Activated naive CD4-positive, alpha-beta T cell treated with anti-CD3 and anti-CD28 coated beads, Interleukin-2, amount 50 U/mL, for 72 hours (primary cell): ENCODE data around the gene SOX30. TPM values are rescaled to one million over a fixed set of nuclear protein-coding genes. Genes with fewer than 3 reads are reported as not detected.

Experiments used
- ATAC-seq, 2 donors: fragments of 150-1000 bp; cut with Tn5 transposase; 2 replicates each; pipeline ENCODE4 v1.10.0; 2021; ENCODE audit warnings: mild to moderate bottlenecking in 2 of 2, moderate library complexity in 2 of 2
- DNase-seq, 2 donors: peaks; one replicate each; pipeline ENCODE4 v3.0.0; 2021 to 2022; ENCODE audit warnings: low spot score in 2 of 2
- H3K27ac Mint-ChIP-seq, 2 donors: one replicate each; pipeline ENCODE4 v1.8.0; 2022; ENCODE audit warnings: mild to moderate bottlenecking in 2 of 2, mixed read lengths in 2 of 2
- H3K36me3 Mint-ChIP-seq, 2 donors: one replicate each; pipeline ENCODE4 v1.8.0; 2022; ENCODE audit warnings: mixed read lengths in 2 of 2
- H3K9me3 Mint-ChIP-seq, 2 donors: one replicate each; pipeline ENCODE4 v1.8.0; 2022; ENCODE audit warnings: mixed read lengths in 2 of 2
- total RNA-seq, 2 donors: library from RNA; stranded (reverse); gene quantifications; one replicate each; pipeline ENCODE4 v1.2.3, GENCODE V29; 2022

SOX30 gene
- total RNA-seq, 2 donors from 2014 or later, result 0.14 TPM; not detected in 1

GRCh38 chr5:157624144-157624543 lies 28.1 kb downstream of the SOX30 start:
- ATAC-seq (no peak), DNase-seq (no peak)
- Mint-ChIP-seq H3K27ac (no peak overlapping the region), H3K9me3 (peaks cover 0 to 26% of the 10 kb centered on the region in 2 donors), H3K36me3 (peaks cover 0 to 9% of the 10 kb centered on the region in 2 donors)

DNA sequence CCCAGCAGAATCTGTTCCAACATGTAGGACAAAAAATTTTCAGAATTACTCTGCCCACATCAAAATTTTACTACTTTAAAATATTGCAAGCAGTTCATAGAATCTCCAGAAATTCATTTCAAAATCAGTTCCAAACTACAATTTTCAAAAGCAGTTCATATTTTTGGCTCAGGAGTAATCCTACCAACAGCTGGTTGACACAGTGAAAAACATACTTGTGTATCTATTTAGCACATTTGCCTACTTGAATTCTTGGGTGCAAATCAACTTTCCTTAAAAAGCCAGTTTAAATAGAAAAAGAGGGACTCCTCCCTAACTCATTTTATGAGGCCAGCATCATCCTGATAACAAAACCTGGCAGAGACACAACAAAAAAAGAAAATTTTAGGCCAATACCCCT lies 31.5 kb downstream of the SOX30 start:
- DNase-seq (no peak), ATAC-seq (no peak)
- peaks cover 0 to 9% of the 10 kb centered on the region in 2 donors for H3K36me3 Mint-ChIP-seq
- H3K27ac Mint-ChIP-seq, result no peak overlapping the region
- peaks cover 0 to 26% of the 10 kb centered on the region in 2 donors for H3K9me3 Mint-ChIP-seq

DNA sequence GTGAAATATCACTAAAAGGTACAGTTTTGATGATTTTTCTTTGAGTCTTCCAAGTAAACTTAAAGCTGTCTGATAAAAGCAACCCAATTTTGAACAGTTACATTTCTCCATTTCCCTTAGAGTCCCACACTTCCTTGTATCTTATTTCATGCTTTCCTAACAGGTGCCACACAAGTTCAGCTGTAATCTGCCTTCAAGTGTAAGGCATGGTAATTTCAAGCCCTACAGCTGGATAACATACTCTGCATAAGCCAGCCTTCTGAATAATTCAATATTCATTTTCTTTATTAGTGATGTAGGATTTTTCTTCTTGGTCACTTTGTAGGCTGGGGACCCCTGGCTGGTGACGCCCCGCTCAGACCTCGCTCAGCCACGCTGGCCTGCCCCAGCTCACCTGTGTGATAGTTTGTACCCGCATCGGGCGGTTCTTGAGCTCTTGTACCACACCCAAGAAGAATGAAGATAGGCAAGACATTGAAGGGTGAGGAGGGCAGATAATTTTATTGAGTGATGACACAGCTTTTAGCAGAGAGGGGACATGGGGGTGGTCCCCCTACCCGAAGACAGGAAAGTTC lies 34.0 kb downstream of the SOX30 start:
- H3K9me3 Mint-ChIP-seq, result peaks cover 0 to 20% of the 10 kb centered on the region in 2 donors
- no peak for DNase-seq
- H3K36me3 Mint-ChIP-seq, result peaks cover 0 to 20% of the 10 kb centered on the region in 2 donors
- no peak overlapping the region for H3K27ac Mint-ChIP-seq
- no peak for ATAC-seq

- ATAC-seq, result no peak
- no peak for DNase-seq
- Mint-ChIP-seq H3K36me3 (peaks cover 0 to 28% of the 10 kb centered on the region in 2 donors), H3K9me3 (peaks cover 0 to 7% of the 10 kb centered on the region in 2 donors), H3K27ac (no peak overlapping the region)
Measured at GRCh38 chr5:157616785-157617184, 35.5 kb downstream of the SOX30 start.

DNA sequence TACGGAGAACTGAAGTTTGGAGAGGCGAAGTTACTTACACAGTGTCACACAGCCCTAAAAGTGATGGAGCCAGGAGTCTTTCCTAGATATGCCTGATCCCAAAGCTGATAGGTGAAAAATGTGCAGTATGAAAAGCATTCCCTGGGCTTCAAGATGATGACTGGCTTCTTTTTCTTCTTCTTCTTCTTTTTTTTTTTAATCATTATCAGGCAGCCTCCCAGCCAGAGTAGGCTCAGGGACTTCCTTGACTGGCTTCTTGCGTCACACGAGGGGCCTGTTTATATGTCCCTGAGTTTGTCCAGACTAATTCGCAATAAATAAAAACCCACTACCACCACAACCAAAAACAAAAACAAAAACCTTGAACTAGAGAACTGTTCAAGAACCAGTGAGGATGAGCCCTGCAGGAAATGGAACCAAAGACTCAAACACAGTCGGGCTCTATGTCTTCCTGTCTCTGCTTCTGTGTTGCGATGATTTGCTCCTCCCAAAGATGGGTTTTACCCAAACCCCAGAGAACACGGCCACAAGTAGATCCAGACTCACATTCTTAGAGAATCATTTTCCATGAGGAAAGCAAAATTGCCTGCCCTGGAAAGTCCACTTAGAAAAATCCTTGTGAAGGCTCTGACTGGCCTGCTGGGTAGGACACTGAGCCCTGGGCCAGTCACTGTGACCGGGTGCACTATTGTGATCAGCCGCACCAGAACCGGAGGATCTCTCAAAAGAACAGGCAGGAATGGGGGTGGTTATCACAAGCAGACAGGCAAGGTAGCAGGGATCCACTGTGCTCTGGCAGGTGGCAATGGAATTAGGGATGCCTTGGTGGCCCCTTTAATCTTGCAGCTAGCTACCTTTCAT lies 38.6 kb downstream of the SOX30 start:
- no peaks in the 10 kb centered on the region for H3K9me3 Mint-ChIP-seq
- ATAC-seq, result peak in 1 of 2 donors; percentile 38
- no peak for DNase-seq
- H3K36me3 Mint-ChIP-seq, result peaks cover 0 to 26% of the 10 kb centered on the region in 2 donors
- H3K27ac Mint-ChIP-seq, result peak overlapping the region; percentile 18 to 46

DNA sequence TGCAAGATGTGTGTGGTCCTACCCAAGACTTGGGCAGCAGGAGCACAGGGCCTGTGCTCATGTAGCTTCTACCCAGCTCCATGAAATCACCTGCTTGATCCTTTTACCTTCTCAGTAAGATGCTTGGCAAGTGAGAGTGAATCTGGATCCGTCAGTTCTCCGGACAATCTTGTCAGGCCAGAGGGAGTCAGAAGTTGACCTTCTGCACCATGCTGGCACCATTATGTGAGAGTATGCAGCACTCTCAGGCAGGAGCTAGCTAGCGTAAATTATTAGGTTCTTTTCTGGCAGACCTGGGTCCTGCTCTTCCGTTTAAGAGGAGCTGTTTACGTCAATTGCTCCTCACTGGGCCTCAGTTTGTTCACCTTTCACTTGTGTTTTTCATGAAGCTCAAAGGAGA lies 39.7 kb downstream of the SOX30 start:
- no peak for DNase-seq
- Mint-ChIP-seq H3K36me3 (peaks cover 0 to 26% of the 10 kb centered on the region in 2 donors), H3K27ac (peak overlapping the region in 1 of 2 donors; percentile 46), H3K9me3 (no peaks in the 10 kb centered on the region)
- ATAC-seq, result no peak

GRCh38 chr5:157611571-157612476 lies 40.4 kb downstream of the SOX30 start:
- no peak for DNase-seq

DNA sequence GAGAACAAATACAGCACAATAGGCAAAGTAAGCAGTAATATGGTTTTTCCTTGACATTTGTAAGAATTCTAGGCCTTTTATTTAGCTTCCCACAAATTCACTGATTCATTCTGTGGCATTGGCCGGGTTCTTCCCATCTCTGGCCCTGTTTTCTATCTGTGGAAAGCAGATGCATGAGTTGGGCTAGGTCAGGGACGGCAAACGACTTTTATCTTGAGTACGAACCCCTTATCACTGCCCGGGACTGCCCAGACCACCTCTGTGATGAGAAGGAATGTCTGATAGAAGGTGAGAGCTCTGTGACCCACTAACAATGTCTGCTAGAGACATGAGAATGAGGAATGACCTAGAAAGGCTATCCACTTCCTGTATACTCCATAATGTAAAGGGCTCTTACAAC lies 41.2 kb downstream of the SOX30 start:
- H3K27ac Mint-ChIP-seq, result peak overlapping the region; percentile 9 to 36
- DNase-seq, result no peak
- ATAC-seq, result no peak

More at GRCh38 chr5:157611571-157612476, 40.4 kb downstream of the SOX30 start:
- ATAC-seq, result peak; percentile 13 to 16
- Mint-ChIP-seq H3K36me3 (peaks cover 0 to 26% of the 10 kb centered on the region in 2 donors), H3K27ac (peak overlapping the region in 1 of 2 donors; percentile 36), H3K9me3 (no peaks in the 10 kb centered on the region)

GRCh38 chr5:157608972-157609565 lies 43.2 kb downstream of the SOX30 start:
- H3K9me3 Mint-ChIP-seq, result no peaks in the 10 kb centered on the region
- peaks cover 0 to 22% of the 10 kb centered on the region in 2 donors for H3K36me3 Mint-ChIP-seq
- H3K27ac Mint-ChIP-seq, result no peak overlapping the region
- ATAC-seq (no peak), DNase-seq (no peak)

More for the DNA sequence above, 41.2 kb downstream of the SOX30 start:
- no peaks in the 10 kb centered on the region for H3K9me3 Mint-ChIP-seq
- H3K36me3 Mint-ChIP-seq, result peaks cover 0 to 26% of the 10 kb centered on the region in 2 donors

GRCh38 chr5:157607371-157608161 lies 44.7 kb downstream of the SOX30 start:
- peak; percentile 62 to 66 for ATAC-seq
- peak; percentile 56 to 75 for DNase-seq
- Mint-ChIP-seq H3K9me3 (no peaks in the 10 kb centered on the region), H3K36me3 (peaks cover 0 to 11% of the 10 kb centered on the region in 2 donors), H3K27ac (peak overlapping the region; percentile 66 to 89)

GRCh38 chr5:157606046-157606445 lies 46.2 kb downstream of the SOX30 start:
- Mint-ChIP-seq H3K9me3 (no peaks in the 10 kb centered on the region), H3K36me3 (peaks cover 0 to 7% of the 10 kb centered on the region in 2 donors), H3K27ac (peak overlapping the region in 1 of 2 donors; percentile 59)
- ATAC-seq, result no peak
- no peak for DNase-seq

DNA sequence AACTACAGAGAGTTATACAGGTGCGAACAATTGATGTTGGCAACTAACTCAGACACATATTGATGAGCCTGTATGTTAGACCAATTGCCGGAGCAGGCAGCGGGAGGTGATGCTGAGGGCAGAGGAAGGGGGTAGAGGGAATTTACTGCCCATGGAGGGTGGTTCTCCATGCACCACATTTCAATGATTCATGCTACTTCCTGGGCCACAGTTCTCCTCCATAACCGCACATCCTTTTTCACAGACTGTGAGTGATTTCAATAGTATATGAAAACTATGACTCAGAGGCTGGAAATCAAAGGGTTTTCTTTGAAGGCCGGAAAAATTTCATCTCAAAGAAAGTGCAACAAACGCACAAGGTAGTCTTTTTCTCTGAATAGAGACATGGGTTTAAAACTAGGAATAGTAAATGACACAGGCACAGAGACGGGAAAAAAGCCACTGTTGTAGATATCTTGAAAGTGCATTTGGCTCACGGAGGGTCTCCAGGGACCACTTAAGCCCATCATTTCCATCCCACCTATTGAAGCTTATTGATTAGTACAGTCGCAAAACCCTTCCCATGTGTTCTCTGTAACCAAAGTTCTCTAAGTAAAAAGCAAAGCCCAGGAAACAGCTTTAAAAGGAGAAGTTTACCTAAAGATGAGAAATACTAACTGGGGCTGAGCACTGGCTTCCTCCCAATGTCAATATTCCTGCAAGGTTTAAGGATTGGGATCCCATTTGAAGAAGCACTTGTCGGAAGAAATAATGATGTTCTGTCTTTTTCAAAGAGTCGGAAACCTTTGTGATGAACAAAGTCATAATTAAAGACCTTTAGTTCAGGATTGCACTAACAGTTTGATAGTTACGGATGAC lies 48.7 kb downstream of the SOX30 start:
- peaks cover 0 to 3% of the 10 kb centered on the region in 2 donors for H3K9me3 Mint-ChIP-seq
- peaks cover 0 to 13% of the 10 kb centered on the region in 2 donors for H3K36me3 Mint-ChIP-seq
- H3K27ac Mint-ChIP-seq, result peak overlapping the region; percentile 77 to 95
- ATAC-seq, result peak; percentile 68 to 71
- peak; percentile 59 to 74 for DNase-seq

DNA sequence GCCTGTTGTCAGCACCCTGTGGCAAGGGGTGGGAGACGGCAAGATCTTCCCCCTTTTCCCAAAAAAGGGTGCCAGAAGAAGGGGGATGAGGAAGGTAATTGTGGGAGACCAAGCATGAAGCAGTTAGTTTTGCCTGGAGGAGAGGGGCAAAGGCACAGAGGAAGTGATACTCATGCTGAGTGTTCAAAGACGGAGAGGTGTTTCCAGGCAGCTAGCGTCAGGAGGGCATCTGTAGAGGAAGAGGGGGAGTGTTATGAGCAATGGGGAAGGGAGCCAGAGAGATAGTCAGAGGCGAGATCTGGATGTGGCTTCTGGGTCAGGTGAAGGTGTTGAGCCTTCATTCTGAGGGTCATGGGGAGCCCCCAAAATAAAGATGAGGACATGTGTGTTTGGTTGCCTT lies 49.7 kb downstream of the SOX30 start:
- Mint-ChIP-seq H3K9me3 (peaks cover 0 to 3% of the 10 kb centered on the region in 2 donors), H3K27ac (peak overlapping the region; percentile 77 to 95), H3K36me3 (peaks cover 0 to 20% of the 10 kb centered on the region in 2 donors)
- DNase-seq (peak; percentile 43 to 70), ATAC-seq (peak; percentile 63 to 69)

DNA sequence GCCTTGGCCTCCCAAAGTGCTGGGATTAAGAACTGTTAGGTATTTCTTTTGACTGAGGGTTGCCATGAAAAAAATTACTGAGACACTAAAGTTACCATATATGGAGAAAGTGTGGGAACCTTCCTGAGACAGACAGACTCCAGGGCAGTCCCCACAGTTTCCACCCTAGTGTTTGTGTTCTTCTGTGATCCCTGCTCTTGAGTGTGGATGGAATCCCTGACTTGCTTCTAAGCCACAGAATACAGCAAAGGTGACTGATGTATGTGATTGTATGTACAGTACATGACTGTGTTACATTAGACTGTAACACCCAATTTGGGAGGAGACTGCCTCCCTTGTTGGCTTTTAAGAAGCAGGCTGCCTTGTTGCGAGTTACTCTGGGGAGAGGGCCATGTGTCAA lies 52.0 kb downstream of the SOX30 start:
- Mint-ChIP-seq H3K9me3 (peaks cover 0 to 3% of the 10 kb centered on the region in 2 donors), H3K36me3 (peaks cover 0 to 20% of the 10 kb centered on the region in 2 donors), H3K27ac (peak overlapping the region; percentile 54 to 92)
- DNase-seq (no peak), ATAC-seq (peak; percentile 3 to 10)
